Panc1 (cell line): ENCODE results near the gene ACSM5. TPM values are rescaled to one million over a fixed set of nuclear protein-coding genes. Genes with fewer than 3 reads are reported as not detected.

ENCODE experiments used
- ATAC-seq: fragments of 200-7000 bp; cut with Tn5 transposase; 2 replicates; pipeline ENCODE4 v1.9.1; 2020; ENCODE audit warnings: mild to moderate bottlenecking, moderate library complexity
- BruUV-seq: library from RNA; stranded (reverse); fragments of 400-500 nt; replicated peaks from 2 replicates; lab custom pipeline; 2021; lab: Mats Ljungman, UMichigan
- CTCF ChIA-PET: fragments of 300-600 bp; sonication (Branson Sonifier 250); formaldehyde crosslinking; loops from one replicate; lab custom pipeline; 2022; ENCODE audit warnings: antibody characterized with exemption; lab: Charles Lee
- POLR2A ChIA-PET: fragments of 300-600 bp; sonication (Branson Sonifier 250); formaldehyde crosslinking; loops from one replicate; lab custom pipeline; 2022; ENCODE audit warnings: antibody characterized with exemption; lab: Charles Lee
- DNase-seq: peaks from one replicate; pipeline ENCODE4 v3.0.0-alpha.2; 2010; ENCODE audit warnings: low read depth, low spot score
- H3K27ac ChIP-seq: 2 replicates; pipeline ENCODE4 v1.5.1; 2011; ENCODE audit warnings: mild to moderate bottlenecking, low read length, inconsistent platforms
- H3K27me3 ChIP-seq: fragments of 200-500 bp; sonication (Bioruptor generic); 2 replicates; pipeline ENCODE4 v1.6.0; 2014; ENCODE audit warnings: low read length, inconsistent platforms; ENCODE audit not compliant: control insufficient read depth, insufficient read depth
- H3K36me3 ChIP-seq: fragments of 200-500 bp; sonication (Bioruptor generic); 2 replicates; pipeline ENCODE4 v1.5.1; 2014; ENCODE audit warnings: inconsistent platforms, mild to moderate bottlenecking, low read length, moderate library complexity; ENCODE audit not compliant: control insufficient read depth, insufficient read depth
- H3K4me1 ChIP-seq: 2 replicates; pipeline ENCODE4 v1.5.1; 2011; ENCODE audit warnings: inconsistent platforms, mild to moderate bottlenecking, low read length, moderate library complexity; ENCODE audit not compliant: control insufficient read depth, insufficient read depth
- H3K4me3 ChIP-seq, 2 experiments: 2 replicates each; pipeline ENCODE4 v1.5.1; 2011 to 2012; ENCODE audit warnings: low read depth in 2 of 2, low read length in 2 of 2, mild to moderate bottlenecking in 2 of 2, inconsistent platforms in 1 of 2, moderate library complexity in 1 of 2
- H3K9me3 ChIP-seq: fragments of 200-500 bp; sonication (Bioruptor generic); 2 replicates; pipeline ENCODE4 v1.5.1; 2014; ENCODE audit warnings: low read depth, mild to moderate bottlenecking, inconsistent platforms, low read length, moderate library complexity; ENCODE audit not compliant: control insufficient read depth, insufficient read depth
- CTCF ChIP-seq: fragments of 450-650 bp; IDR thresholded peaks from 2 replicates; pipeline ENCODE4 v1.5.1; 2017; ENCODE audit warnings: mild to moderate bottlenecking
- POLR2AphosphoS5 ChIP-seq: IDR thresholded peaks from 2 replicates; pipeline ENCODE4 v1.6.1; 2012; ENCODE audit warnings: mild to moderate bottlenecking, low read depth, low read length, moderate library complexity
- REST ChIP-seq, 2 experiments: IDR thresholded peaks; 2 replicates each; pipeline ENCODE4 v1.6.1; 2011 to 2012; ENCODE audit warnings: low read depth in 2 of 2, control low read depth in 1 of 2, low read length in 1 of 2, mild to moderate bottlenecking in 1 of 2, moderate library complexity in 1 of 2; ENCODE audit not compliant: insufficient read depth in 1 of 2
- SIN3A ChIP-seq: IDR thresholded peaks from 2 replicates; pipeline ENCODE4 v1.6.1; 2012; ENCODE audit warnings: low read depth, mild to moderate bottlenecking, low read length, moderate library complexity, borderline replicate concordance; ENCODE audit not compliant: insufficient read depth
- TCF7L2 ChIP-seq: IDR thresholded peaks from 2 replicates; pipeline ENCODE4 v1.6.1; 2011; ENCODE audit warnings: mild to moderate bottlenecking, low read depth, low read length, inconsistent platforms
- in situ Hi-C: cut with HindIII; loops from 2 replicates; pipeline ENCODE4 v1.10.0; 2016; ENCODE audit warnings: low sequenced_read_pairs, low pct_unique_long_range_greater_than_20kb
- intact Hi-C: fragments of 100-400 bp; cut with micrococcal nuclease; formaldehyde crosslinking; loops from one replicate; pipeline ENCODE4 v1.10.0; 2022; ENCODE audit not compliant: unreplicated experiment
- total RNA-seq: library from RNA; stranded (reverse); gene quantifications from one replicate; pipeline ENCODE4 v1.2.1, GENCODE V29; 2021; ENCODE audit not compliant: unreplicated experiment

ACSM5 gene
- total RNA-seq, 1 experiment from 2014 or later, result 0.21 TPM

- Histone ChIP-seq H3K9me3 (no peaks in the 10 kb centered on the region), H3K4me1 (no peaks in the 10 kb centered on the region), H3K27me3 (peaks cover 2% of the 10 kb centered on the region; the same call in 1 of the 2 replicates), H3K4me3 (no peak within 1 kb of the TSS), H3K36me3 (no peaks in the 10 kb centered on the region), H3K27ac (no peak within 1 kb of the TSS)
- TF ChIP-seq TCF7L2, result no peak
- TF ChIP-seq POLR2AphosphoS5, result no peak
- TF ChIP-seq SIN3A, result no peak
- no peak for TF ChIP-seq CTCF
- no peak for TF ChIP-seq REST (IDR thresholded peaks at IDR 0.05; ENCODE audit: insufficient read depth in 1 of 2, low read depth in 2 of 2, low read length in 1 of 2)
- no TSS peak for BruUV-seq
- intact Hi-C loops (no loop called here), in situ Hi-C loops (no loop called here)
- POLR2A ChIA-PET, result no interaction called here
- CTCF ChIA-PET, result no interaction called here
- DNase-seq (no peak), ATAC-seq (no peak)
These were observed 4.7 kb upstream of the ACSM5 start, which contains the start of gene PDILT for GRCh38 chr16:20404637-20405036. PDILT (minus strand) TSS chr16:20404737; CDS start chr16:20399300, 5,437 bp downstream.

GRCh38 chr16:20410121-20410723, 888 bp downstream of the ACSM5 start:
- ChIA-PET CTCF (no interaction called here), POLR2A (no interaction called here)
- no TSS peak for BruUV-seq
- DNase-seq (no peak), ATAC-seq (no peak)
- Histone ChIP-seq H3K4me1 (no peaks in the 10 kb centered on the region), H3K27ac (no peak overlapping the region), H3K36me3 (no peaks in the 10 kb centered on the region), H3K27me3 (peaks cover 3% of the 10 kb centered on the region; the same call in 1 of the 2 replicates), H3K9me3 (no peaks in the 10 kb centered on the region), H3K4me3 (no peak overlapping the region)
- in situ Hi-C loops, result no loop called here
- TF ChIP-seq REST (IDR thresholded peaks at IDR 0.05; ENCODE audit: insufficient read depth in 1 of 2, low read depth in 2 of 2, low read length in 1 of 2) (no peak), SIN3A (no peak), TCF7L2 (no peak), CTCF (no peak), POLR2AphosphoS5 (no peak)
- intact Hi-C loops, result no loop called here
